ENCODE results near the gene PRPF19.
A peak's percentile ranks its signal among the peaks of the same experiment; 100 is the strongest.

Gene PRPF19

GRCh38 chr11:60900673-60901404 lies 5.5 kb downstream of the PRPF19 start:
- no peak for DNase-seq

GRCh38 chr11:60899977-60900376 lies 6.4 kb downstream of the PRPF19 start:
- no peak for DNase-seq

- peak; percentile 89 for DNase-seq
Observed at GRCh38 chr11:60899046-60899936, 7.1 kb downstream of the PRPF19 start.

GRCh38 chr11:60897496-60897895 lies 8.9 kb downstream of the PRPF19 start:
- no peak for DNase-seq

GRCh38 chr11:60895687-60896086 lies 10.7 kb downstream of the PRPF19 start:
- DNase-seq: no peak

- DNase-seq: no peak
Observed at GRCh38 chr11:60891103-60891741, 15.2 kb downstream of the PRPF19 start.

- no peak for DNase-seq
Observed at GRCh38 chr11:60890696-60891095, 15.7 kb downstream of the PRPF19 start.

GRCh38 chr11:60889869-60890311 lies 16.5 kb downstream of the PRPF19 start:
- DNase-seq: no peak

- DNase-seq: peak; percentile 57
Observed at GRCh38 chr11:60887556-60887955, 18.8 kb downstream of the PRPF19 start.

- DNase-seq: no peak
Observed at GRCh38 chr11:60880643-60881282, 25.6 kb downstream of the PRPF19 start.

GRCh38 chr11:60879971-60880588 lies 26.3 kb downstream of the PRPF19 start:
- no peak for DNase-seq

GRCh38 chr11:60879104-60879503 lies 27.3 kb downstream of the PRPF19 start:
- DNase-seq: no peak

- DNase-seq: no peak
Observed at GRCh38 chr11:60878245-60879101, 27.9 kb downstream of the PRPF19 start.

- DNase-seq: no peak
Observed at GRCh38 chr11:60876168-60876485, 30.3 kb downstream of the PRPF19 start.

- DNase-seq: no peak
Observed at GRCh38 chr11:60875366-60876167, 30.8 kb downstream of the PRPF19 start.

GRCh38 chr11:60874421-60875365 lies 31.7 kb downstream of the PRPF19 start:
- no peak for DNase-seq

- no peak for DNase-seq
Observed at GRCh38 chr11:60873533-60873932, 32.9 kb downstream of the PRPF19 start.

GRCh38 chr11:60872961-60873524 lies 33.3 kb downstream of the PRPF19 start:
- no peak for DNase-seq

Measured in eye (tissue), 1 donor.